LoVo (cell line): Measurements from ENCODE around the gene GOLGA8F.
"Not testable (repeated sequence)": the region's sequence is repeated elsewhere in the genome, so short reads cannot be mapped to it uniquely, and the experiment has no call there.

ENCODE experiments used
- DNase-seq: peaks from one replicate; pipeline ENCODE4 v3.0.0-alpha.2; 2016; ENCODE audit warnings: low spot score

Gene GOLGA8F, protein sequence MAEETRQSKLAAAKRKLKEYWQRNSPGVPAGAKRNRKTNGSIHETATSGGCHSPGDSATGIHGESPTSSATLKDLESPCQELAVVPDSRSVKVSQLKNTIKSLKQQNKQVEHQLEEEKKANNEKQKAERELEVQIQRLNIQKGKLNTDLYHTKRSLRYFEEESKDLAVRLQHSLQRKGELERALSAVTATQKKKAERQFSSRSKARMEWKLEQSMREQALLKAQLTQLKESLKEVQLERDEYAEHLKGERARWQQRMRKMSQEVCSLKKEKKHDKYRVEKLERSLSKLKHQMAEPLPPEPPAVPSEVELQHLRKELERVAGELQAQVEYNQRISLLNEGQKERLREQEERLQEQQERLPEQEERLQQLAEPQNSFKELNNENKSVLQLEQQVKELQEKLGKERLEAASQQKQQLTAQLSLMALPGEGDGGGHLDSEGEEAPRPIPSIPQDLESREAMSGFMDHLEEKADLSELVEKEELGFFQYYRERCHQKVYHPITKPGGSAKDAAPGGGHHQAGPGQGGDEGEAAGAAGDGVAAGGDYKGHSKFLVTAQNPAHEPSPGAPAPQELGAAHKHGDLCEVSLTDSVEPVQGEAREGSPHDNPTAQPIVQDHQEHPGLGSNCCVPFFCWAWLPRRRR

DNA sequence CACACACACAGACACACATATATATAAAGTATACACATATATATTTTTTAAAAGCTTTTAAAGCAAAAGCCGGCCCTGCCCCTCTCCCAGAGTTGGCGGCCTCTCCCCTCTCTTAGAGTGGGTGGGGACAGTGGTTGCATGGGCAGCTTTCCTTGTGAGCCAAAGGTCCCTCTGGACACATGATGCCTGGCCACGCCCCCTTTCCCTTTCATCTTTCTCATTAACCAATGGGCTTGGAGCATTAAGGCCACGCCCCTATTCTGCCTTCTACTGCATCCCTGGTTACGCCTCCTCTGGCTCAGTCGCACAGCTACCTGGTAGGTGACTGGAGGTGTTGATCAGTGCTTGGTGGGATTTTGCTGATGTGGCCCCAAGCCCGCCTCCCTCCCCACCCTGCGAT is at the start of gene GOLGA8F:
Gene GOLGA8F (plus strand): TSS at position 301 of the 400 bp plus-strand sequence. CDS start 98 bp downstream, at position 399.
- not testable (repeated sequence) for DNase-seq

DNA sequence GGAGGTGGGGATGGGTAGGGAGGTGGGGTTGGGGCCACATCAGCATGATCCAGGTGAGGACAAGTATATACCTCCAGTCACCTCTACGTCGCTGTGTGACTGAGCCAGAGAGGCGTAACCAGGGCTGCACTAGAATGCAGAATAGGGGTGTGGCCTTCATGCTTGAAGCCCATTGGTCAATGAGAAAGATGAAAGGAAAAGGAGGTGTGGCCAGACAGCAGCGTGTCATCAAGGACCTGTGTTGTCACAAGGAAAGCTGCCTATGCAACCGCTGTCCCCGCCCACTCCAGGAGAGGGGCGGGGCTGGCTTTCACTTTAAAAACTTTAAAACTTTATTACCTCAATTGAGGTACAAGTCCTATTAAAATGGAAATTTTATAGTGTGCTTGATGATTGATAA is 20.5 kb upstream of the GOLGA8F start, which contains the start of gene GOLGA6L24:
Gene GOLGA6L24 (minus strand): TSS at position 101 of the 400 bp plus-strand sequence. CDS start 61 bp downstream, at position 40.
- not testable (repeated sequence) for DNase-seq

DNA sequence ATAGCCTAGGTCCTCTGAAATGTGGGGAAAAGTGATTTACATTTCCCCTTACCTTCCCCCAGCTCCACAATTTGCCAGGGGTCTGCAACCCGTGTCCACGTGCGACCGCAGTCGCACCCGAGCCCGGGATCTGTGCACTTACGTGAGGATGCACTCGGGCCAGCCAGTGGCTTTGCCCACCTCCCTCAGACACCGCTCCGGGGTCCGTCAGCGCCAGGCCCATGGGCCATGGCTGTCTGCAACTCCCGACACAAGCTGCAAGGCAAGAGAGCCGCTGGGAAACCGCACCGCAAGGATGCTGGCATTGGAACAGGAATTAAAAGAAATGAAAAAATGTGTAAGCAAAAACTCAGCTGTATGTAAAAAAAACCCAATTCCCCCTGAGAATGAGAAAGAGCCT is 13.0 kb upstream of the GOLGA8F start:
- DNase-seq = not testable (repeated sequence)

DNA sequence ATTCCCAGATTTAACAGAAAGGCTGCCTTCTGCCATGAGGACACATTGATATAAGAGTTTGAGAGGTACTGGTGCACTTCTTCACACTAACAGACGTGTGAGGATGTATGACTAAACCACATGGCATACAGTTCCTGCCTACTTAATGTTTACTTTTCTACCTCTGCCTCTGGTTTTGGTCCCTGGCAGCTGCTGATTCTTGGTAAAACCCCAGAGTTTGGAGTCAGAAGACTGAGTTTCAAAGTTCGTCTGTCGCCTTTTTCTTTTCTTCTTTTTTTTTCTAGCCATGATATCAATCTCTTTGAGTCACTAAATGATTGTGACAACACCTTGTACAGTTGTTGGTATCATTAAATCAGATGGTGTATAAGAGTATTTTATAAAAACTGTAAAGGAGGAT is 1.6 kb downstream of the GOLGA8F start:
- not testable (repeated sequence) for DNase-seq

DNA sequence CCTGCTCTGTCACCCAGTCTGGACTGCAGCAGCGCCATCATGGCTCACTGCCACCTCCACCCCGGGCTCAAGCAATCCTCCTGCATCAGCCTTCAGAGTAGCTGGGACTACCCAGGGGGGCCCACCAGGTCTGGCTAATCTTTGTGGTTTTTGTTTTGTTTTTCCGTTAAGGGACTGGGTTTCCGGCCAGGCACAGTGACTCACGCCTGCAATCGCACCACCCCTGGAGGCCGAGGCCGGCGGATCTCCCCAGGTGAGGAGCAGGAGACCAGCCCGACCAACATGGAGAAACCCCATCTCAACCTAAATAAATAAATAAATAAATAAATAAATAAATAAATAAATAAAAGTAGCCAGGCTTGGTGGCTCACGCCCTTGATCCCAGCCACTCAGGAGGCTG is 17.6 kb downstream of the GOLGA8F start:
- DNase-seq = not testable (repeated sequence)

DNA sequence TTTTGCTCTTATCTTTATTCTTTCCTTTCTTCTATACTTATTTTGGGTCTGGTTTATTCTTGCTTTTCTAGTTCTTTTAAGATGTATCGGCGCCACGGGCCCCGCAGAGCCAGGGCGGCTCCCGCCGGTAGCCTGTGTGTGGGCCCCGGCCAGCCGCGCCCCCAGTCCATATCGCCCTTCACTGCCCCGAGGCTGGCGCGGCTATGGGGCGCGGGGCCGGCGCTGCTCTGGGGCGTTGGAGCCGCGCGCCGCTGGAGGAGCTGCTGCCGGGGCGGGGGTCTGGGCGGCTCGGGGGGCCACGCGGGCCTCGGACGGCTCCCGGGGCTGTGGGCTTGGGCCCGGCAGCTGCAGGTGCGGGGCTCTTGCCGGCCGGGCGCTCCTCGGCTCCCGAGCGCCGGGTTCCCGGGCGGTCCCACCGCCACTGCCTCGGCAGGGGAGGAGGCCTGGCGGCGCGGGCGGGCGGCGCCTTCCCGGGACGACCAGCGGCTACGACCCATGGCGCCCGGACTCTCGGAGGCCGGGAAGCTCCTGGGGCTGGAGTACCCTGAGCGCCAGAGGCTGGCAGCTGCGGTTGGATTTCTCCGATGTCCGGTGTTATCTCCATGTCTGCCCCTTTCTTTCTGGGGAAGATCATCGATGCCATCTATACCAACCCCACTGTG is 24.4 kb downstream of the GOLGA8F start:
- DNase-seq = not testable (repeated sequence)

DNA sequence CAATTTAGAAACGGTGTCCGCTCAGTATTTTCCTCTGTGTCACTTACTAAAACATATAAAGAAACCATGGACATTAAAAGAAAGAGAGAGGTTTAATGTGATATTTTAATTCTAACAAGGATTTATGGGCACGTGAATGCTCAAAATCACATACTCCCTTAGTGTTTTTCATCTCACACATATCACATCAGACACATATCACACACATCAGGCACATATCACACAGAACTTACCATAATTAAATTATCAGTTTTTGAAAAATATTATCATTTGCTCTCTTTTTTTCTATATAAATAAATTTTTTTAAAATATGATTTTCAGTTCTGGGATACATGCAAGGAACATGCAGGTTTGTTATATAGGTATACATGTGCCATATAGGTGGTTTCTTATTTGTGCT is 42.0 kb downstream of the GOLGA8F start:
- DNase-seq = peak; percentile 2

DNA sequence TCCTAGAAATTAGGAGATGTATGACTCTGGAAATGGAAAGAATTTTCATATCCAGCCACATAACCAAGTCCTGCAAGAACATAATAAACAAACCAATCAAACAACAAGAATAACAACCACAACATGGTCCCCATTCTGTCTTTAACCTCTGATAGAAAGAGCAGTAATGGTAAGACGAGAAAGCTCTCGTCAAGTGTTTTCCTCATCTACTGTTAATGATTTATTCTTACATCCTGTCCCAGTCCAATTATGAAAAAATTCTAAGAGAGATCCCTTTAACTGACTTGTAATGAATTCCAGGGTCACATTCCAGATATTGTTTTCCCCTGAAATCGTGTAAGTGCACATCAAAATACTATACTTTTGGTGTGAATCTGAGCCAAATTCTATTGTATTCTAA is 57.1 kb downstream of the GOLGA8F start:
- DNase-seq = not testable (repeated sequence)
